ENCODE data around the gene UBXN2A.

The UBXN2A gene, protein sequence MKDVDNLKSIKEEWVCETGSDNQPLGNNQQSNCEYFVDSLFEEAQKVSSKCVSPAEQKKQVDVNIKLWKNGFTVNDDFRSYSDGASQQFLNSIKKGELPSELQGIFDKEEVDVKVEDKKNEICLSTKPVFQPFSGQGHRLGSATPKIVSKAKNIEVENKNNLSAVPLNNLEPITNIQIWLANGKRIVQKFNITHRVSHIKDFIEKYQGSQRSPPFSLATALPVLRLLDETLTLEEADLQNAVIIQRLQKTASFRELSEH

DNA sequence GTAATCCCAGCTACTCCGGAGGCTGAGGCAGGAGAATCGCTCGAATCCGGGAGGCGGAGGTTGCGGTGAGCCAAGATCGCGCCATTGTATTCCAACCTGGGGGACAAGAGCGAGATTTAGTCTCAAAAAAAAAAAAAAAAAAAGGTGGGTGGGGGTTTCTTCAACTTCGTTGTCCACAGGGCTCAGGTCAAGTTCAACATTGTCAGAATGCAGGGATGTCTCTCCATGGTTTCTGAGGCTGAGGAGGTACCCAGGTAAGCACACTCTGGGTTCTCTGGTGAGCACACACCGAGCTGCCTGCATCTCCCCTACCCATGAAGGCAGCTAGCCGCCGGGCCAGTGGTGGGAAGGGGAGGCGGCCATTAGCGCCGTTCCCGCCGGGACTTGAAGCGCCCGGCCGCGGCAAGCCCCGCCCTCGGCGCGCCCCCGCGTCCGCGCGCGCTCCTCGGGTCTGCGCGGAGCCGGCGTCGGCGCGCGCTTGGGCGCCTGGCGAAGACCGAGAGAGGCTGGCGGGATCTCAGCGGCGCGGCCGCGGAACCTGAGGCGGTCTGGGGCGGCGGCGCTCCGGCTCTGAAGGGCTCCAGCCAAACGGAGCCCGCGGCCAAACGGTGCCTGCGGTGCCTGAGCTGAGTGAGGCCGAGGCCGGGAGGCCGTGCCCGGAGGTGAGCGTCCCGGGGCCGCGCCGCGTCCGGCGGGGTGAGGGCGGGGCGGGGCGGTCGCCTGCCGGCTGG is at the start of gene UBXN2A:
TSS of gene UBXN2A (plus strand) at position 477 of the 731 bp plus-strand sequence. CDS start 17,852 bp downstream, outside the sequence.
- peak within 1 kb of the TSS; percentile 48 for H3K4me3 ChIP-seq (ENCODE audit: low read depth, low read length)
- TF ChIP-seq, protein P1, sequence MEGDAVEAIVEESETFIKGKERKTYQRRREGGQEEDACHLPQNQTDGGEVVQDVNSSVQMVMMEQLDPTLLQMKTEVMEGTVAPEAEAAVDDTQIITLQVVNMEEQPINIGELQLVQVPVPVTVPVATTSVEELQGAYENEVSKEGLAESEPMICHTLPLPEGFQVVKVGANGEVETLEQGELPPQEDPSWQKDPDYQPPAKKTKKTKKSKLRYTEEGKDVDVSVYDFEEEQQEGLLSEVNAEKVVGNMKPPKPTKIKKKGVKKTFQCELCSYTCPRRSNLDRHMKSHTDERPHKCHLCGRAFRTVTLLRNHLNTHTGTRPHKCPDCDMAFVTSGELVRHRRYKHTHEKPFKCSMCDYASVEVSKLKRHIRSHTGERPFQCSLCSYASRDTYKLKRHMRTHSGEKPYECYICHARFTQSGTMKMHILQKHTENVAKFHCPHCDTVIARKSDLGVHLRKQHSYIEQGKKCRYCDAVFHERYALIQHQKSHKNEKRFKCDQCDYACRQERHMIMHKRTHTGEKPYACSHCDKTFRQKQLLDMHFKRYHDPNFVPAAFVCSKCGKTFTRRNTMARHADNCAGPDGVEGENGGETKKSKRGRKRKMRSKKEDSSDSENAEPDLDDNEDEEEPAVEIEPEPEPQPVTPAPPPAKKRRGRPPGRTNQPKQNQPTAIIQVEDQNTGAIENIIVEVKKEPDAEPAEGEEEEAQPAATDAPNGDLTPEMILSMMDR (IDR thresholded peaks at IDR 0.05; ENCODE audit: low read depth, low read length, missing control alignments), result no peak
- in situ Hi-C loops (cut with HindIII; ENCODE audit: low sequenced_read_pairs), result no loop called here
- peak; percentile 56 for DNase-seq (ENCODE audit: low read depth)

DNA sequence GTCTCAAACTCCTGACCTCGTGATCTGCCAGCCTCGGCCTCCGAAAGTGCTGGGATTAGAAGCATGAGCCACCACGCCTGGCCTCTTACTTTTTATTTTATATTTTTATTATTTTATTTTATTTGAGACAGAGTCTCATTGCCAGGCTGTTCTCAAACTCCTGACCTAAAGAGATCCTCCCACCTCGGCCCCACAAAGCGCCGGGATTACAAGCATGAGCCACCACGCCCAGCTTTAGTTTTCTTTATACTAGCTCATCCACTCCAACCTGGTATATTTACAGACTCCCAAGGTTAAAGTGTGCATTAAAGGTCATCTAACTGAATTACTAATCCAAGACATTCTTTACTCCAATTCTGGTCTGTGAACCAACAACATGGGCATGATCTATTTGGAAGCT is 40.1 kb upstream of the UBXN2A start:
- DNase-seq (ENCODE audit: low read depth), result no peak
- in situ Hi-C loops (cut with HindIII; ENCODE audit: low sequenced_read_pairs), result no loop called here
- H3K4me3 ChIP-seq (ENCODE audit: low read depth, low read length), result no peak overlapping the region
- TF ChIP-seq, protein P1 (IDR thresholded peaks at IDR 0.05; ENCODE audit: low read depth, low read length, missing control alignments), result no peak

DNA sequence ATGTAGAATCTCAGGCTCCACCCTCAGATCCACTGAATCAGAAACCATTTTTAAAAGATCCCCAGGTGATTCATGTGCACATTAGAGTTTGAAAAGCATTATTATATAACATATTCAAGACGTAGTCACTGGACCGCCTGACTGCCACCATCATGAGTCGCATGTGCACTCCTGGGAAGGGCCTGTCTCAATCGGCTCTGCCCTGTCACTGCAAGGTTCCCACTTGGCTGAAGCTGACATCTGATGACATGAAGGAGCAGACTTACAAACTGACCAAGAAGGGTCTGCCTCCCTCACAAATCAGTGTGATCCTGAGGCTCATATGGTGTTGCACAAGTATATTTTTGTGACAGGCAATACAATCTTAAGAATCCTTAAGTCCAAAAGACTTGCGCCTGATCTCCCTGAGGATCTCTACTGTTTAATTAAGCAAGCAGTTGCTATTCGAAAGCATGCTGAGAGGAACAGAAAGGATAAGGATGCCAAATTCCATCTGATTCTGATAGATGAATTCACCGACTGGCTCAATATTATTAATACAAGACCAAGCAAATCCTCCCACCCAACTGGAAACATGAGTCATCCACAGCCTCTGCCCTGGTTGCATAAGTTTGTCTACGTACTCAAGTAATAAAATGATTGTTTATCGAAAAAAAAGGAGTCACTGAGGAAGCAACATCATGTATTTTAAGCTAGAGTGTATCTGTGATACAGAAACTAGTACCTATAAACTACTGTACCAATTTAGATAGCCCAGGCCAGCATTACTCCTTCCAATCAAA is 39.5 kb upstream of the UBXN2A start:
- no peak overlapping the region for H3K4me3 ChIP-seq (ENCODE audit: low read depth, low read length)
- TF ChIP-seq, protein P1 (IDR thresholded peaks at IDR 0.05; ENCODE audit: low read depth, low read length, missing control alignments), result no peak
- in situ Hi-C loops (cut with HindIII; ENCODE audit: low sequenced_read_pairs), result no loop called here
- peak; percentile 57 for DNase-seq (ENCODE audit: low read depth)

DNA sequence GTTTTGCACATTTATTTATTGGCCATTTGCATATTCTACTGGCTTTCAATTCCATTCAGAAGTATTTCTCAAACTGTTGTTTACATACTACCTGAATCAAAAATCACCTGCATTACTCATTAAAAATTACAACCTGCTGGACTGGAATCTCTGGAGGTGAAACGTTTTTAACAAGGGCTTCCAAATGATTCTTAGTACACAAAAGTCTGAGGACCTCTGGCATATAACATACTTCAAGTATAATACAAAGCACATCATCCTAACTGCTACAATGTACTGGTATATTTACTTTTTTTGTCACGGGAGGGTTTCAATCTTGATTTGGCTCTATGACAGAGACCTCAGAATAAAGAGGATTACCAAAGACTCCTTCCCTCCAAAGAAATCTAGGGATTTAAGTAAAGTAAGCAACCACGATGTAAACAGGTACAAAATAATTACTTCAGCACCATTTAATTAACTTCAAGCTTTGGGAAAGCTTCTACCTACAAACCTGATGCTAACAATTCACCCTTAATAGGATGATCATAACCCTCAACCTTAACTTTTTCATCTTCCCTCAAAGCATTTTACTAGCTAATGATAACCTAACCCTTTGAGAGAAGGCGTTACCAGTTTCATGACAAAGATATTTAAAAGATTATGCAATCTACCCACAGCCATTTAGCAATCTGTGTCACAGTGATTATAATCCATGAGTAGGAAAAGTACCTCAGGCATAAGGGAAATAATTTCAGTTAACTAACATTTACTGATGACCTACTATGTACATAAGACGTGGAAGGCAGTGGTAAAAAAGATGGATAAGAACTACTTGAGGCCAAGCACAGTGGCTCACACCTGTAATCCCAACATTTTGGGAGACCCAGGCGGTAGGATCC is 38.1 kb upstream of the UBXN2A start:
- DNase-seq (ENCODE audit: low read depth), result no peak
- in situ Hi-C loops (cut with HindIII; ENCODE audit: low sequenced_read_pairs), result no loop called here
- no peak overlapping the region for H3K4me3 ChIP-seq (ENCODE audit: low read depth, low read length)
- TF ChIP-seq, protein P1 (IDR thresholded peaks at IDR 0.05; ENCODE audit: low read depth, low read length, missing control alignments), result no peak

DNA sequence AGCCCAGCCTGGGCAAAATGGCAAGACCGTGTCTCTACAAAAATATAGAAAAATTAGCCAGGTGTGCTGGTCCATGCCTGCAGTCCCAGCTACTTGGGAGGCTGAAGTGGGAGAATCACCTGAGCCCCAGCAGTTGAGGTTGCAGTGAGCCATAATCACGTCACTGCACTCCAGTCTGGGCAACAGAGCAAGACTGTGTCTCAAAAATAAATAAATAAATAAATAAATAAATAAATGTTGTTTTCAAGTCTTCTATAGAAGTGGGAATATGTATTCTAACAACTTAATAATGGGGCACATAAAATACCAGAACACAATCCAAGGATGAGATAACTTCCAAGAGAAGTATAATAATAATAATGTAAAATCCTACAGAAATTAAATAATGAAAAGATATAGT is 37.2 kb upstream of the UBXN2A start:
- in situ Hi-C loops (cut with HindIII; ENCODE audit: low sequenced_read_pairs), result no loop called here
- no peak for DNase-seq (ENCODE audit: low read depth)
- no peak overlapping the region for H3K4me3 ChIP-seq (ENCODE audit: low read depth, low read length)
- TF ChIP-seq, protein P1 (IDR thresholded peaks at IDR 0.05; ENCODE audit: low read depth, low read length, missing control alignments), result no peak
